ENCODE data around the gene BLTP2. TPM values are rescaled to one million over a fixed set of nuclear protein-coding genes. Genes with fewer than 3 reads are reported as not detected.
"Not testable (repeated sequence)": the region's sequence is repeated elsewhere in the genome, so short reads cannot be mapped to it uniquely, and the experiment has no call there.

Gene BLTP2
- total RNA-seq, 1 donor from 2014 or later: 67.9 TPM

DNA sequence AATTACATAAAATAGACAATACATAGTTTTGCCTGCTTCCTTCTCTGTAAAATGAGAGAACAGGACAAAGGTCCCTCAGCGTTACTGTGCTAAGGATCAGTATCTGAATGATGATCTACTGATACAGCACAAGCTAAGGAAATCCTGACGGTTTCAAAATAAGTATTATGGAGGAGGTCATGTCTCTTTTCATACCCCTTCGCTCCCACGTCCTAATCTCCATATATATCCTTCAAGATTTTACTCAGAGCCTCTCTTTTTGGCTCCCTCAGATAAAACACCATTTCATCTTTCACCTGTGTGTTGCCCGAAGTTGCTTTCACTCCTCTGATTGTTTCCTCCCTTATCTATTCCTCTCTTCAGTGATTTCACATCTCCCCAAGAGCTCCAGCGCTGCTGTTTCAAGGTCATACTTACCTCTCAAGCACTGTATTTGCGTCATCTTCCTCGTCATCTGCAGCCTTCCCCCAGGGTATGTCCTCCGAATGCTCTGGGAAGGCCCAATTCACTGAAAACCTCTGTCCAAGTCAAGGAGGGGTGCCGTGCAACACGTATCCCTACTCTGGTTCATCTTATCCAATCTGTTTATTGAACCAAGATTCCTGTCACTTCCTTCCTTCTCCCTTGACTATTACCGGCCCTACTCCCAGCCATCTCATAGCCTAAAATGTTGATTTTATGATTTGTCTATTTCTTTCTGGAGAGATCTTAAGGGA, 1.2 kb upstream of the BLTP2 start:
- ATAC-seq: no peak

DNA sequence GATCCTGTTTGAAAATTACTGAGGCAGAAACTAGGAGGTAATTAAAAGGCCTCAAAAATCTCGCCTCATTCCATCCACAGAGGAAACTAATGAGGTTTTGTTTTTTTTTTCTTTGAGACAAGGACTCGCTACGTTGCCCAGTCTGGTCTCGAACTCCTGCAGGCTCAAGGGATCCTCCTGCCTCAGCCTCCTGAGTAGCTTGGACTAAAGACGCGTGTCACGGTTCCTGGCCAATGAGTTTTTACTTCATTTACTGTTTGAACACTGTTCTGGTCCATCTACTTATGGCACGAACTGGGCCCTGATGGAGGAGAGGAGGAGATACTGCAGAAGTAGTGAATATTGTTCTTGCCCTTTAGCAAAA, 600 bp upstream of the BLTP2 start:
- no peak for ATAC-seq

DNA sequence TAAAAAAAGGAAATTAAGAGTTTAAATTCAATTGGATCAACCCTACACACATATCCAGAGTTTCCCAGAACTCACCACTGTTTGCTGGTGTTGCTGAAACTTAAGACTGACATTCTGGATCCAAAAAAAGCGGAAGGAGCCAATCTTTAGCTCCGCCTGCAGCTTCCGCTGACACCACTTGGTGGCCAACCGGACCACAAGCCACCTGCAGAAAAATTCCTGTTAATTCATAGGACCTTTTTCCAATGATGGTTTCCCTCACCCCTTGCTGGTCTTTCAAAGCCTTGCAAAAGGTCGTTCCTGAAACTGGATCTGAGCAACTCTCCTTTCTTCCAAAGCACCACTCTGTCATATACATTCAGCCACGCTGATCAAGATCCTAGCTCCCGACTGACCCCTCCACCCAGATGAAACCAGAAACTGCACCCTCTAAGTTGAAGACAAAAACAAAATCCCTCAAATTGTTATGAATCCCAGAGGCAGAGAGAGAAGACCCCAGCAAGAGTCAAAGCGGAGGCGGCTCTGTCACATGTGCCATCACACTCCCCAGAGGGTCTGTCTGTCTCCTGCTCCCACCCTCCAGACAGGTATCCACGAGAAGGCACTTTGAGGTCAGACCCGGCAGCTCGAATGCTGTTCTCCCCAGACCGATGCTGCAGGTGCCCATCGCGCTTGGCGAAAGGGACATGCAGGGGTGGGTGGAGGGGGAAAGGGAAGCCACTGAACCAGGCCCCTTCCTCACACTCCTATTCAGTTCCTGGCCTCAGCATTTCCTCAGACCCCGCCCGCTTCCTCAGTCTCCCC, 773 bp downstream of the BLTP2 start:
- peak; percentile 8 for ATAC-seq

DNA sequence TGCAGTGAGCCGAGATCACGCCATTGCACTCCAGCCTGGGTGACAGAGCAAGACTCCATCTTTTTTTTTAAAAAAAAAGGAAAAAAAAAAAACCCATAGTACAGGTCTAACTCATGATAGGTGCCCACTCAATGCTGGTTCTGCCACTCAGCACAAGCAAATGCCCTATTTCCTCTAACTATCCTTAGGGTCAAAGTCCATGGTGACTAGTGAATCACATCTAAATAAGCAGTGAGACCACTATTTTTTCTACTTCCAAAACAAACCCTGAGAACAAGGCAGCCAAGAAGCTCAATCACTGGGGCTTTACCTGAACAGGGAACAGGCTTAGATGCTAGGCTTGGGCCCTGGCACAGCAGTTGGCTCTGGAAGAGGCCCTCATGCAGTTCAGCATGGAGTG, 3.4 kb downstream of the BLTP2 start:
- ATAC-seq: no peak

DNA sequence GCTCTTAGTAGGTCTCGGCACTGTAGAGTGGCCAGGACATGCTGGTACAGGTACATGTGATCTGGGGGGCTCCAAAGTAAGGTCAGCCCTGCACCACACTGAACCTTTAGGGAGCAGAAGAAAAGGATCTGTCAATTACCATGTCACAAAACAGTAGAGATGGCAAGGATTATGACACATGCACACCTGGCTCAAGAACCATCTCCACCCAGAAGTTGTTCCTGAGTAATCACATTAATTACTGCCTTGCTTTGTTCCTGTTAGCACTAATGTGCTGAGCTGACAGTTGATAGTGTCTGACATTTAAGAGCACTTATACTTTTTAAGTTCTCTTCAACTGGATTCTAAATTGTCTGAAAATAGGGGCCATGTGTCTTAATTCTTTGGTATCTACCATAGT, 9.5 kb downstream of the BLTP2 start:
- ATAC-seq: peak; percentile 74

DNA sequence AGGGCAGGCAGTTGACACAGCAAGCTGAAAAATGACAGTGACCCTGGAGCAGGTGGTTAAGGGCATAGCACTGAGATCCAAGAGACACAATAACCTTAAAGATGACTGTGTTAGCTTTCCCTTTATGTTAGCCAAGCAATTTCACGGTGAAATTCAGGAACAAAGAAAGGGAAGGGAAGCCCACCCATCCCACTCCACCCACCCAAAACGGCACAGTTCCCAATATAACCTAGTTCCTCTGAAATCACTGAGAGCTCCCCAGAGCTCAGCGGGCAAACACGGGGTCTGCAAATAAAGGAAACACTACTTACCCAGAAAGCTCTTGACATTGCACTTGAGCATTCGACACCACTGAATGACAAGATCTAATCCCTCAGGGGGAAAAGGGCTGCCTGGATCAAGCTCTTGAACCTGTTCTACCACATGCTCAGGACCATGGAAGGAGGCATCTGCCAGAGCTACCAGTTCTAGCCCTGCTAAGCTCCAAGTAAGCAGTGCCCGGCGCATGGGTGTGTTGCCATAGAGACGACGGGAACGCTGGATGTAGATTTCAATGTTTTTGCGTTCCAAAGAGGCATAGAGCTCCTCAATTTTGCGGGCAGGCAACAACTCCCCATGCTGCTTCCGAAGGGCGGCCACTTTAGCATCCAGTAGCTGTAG, 10.6 kb downstream of the BLTP2 start:
- peak; percentile 53 for ATAC-seq

DNA sequence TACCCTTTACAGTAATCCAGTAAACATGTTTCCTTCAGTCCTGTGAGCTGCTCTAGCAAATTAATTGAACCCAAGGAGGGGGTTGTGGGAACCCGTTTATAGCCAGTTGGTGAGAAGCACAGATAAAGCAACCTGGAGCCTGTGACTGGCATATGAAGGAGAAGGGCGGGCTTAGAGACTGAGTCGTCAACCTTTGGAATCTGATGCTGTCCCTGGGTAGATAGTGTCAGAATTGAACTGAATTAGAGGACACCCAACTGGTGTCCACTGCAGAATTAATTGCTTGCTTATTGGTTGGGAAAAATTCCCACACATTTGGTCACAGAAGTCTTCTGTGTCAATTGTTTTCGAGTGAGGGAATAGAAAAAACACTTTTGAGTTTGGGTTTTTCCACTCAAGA, 18.1 kb downstream of the BLTP2 start:
- no peak for ATAC-seq

DNA sequence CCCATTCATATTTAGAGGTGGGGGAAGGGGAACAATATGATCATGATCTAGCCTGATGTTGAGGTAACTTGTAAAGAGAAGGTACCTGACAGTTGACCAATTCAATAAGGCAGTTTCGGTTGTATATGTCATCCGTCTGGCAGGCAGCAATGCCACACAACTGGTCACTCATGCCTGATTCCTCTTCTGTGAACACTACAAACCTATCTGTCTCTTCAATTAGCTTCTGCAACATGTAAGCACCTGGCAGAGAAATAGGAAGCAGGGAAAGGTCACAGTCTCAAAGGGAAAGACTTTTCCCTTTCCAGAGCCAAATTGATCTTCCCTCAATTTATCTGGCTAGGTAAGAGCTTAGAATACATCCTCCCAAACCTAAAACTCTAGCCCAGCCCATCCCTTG, 20.8 kb downstream of the BLTP2 start:
- ATAC-seq: no peak

DNA sequence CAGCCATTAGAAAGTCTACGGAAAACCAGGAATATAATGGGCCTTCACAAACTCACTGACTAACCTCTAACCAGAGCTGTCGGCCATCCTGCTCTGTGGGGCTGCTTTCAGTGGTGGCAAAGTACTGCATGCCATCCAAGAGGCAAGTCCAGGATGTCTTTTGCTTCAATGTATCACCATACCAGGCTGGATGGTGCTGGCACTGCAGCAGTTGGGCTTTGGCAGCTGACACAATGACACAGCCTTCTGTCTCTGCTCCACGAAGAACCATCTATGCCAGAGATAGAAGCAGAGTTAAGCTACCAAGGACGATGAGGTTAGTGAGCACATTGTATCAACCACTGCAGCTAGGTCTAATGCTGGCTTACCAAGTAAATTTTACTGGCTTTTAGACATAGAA, 21.3 kb downstream of the BLTP2 start:
- ATAC-seq: no peak

DNA sequence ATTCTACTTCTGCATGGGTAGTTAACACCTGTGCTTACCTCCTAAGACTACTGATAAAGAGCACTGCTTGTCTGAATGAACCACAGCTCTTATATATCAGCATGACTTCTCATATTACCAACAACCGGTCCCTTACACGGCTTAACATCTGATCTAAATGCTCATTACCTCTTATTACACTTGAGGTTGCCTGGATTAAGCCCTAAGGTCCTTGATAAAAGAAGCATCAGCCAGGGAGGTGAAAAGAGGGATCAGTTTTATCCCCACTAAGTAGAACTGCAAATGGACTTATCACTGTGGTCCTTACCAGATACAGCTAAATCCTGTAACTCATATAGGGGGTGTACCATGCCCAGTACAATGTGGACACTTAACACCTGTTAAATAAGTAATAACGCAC, 22.8 kb downstream of the BLTP2 start:
- ATAC-seq: no peak

DNA sequence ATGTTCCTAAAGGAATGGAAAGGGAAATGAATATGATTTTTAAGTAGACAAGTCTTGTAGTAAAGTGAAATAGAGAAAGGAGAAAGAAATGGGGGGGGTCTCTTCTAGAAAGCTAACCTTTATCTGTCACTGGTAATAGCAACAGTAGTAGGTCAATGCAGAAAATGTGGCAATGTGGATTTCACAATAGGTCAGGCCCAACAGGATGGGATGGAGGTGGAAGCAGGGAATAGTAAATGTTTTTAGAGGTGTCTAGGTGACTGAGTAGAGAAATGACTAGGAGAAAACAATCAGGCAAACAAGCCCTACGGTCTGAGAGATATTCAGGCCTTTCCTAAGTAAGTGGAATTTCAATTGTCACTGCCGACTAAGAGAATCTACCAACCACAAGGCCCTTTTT, 24.9 kb downstream of the BLTP2 start:
- no peak for ATAC-seq

DNA sequence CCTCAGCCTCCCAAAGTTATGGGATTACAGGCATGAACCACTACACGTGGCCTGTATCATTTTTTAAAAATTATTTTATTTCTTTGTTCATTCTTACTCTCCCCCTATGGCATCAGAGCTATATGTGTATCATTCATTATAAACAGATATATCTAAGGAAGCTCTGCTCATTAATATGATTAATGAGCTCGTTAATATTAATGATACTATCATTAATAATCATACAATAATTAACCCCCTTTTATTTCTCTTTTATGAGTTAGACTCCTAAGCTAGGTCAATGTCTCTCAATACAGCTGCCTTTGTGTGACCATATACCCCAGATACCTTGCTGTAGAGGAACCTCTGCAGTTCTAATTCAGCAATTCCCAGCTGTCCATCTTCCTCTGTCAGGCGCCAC, 26.5 kb downstream of the BLTP2 start:
- ATAC-seq: no peak

DNA sequence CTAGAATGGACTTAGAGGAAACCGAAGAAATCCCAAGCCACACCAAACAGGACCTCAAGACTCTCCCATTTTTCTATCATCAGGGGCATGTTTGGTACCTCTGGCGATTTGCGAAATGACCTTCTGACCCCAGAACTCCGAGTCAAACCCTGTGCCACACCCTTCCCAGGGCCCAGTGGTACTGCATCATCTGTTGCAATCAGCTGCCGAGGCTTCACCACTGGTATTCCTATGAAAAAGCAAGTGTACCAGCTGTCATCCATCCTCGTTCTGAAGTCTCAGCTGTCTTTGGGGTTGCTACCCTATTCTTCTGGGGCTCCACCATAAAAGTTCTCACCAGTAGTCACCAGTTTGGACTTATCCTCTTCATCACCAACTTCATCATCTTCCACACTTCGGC, 28.7 kb downstream of the BLTP2 start:
- no peak for ATAC-seq

DNA sequence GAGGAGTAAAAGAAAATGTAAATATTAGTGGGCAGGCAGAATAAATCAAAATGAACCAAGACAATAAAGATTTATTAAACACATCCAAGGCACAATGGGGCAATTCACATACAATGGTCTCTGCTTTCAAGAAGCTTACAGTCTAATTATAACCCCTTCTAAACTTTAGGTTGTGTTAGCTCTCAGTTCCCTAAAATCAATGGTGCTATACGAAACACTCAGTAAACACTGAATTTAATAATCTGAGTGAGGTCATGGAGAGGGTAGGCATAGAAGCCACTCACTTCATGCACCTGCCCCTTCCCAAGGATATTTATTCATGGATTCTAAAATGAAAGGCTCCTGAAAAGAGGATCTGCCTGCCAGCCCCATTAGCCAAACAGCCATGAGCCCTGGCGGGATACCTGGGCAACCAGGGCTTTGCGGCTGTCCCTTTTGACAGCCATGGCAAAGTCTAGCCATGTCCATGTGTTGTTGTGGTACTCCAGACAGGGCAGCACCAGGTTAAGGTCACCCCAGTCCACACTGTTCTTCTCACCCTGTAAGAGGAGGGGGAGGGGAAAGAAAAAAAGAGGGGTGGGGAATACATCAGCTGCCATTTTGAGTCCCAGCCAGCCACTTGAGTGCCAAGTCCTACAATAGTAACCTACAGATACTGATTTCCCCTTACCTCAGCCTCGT, 29.6 kb downstream of the BLTP2 start:
- no peak for ATAC-seq

DNA sequence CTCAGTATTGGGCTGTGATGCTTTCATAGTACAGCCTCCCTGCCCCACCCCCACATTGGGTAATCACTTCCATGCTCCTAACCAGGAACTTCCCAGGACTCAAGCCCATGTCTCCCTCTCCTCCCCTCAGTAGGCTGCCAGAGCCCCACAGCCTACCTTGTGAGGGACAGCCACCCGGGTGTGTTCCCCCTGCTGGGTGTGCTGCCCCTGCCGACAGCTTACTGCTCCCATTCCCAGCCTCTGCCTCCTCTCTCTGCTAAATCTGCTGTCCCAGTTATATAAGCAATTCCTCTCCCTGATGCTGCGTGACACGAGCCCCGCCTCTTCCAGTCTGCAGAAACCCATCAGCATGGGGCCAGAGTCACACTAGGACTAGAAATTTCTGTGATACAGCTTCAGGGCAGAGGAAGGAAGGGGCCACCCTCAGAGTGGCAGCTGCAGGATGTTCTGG, 31.0 kb downstream of the BLTP2 start, which contains the start of gene RSKR:
Gene RSKR (minus strand): TSS at position 255 of the 451 bp plus-strand sequence. CDS start 24 bp downstream, at position 231.
- no peak for ATAC-seq

DNA sequence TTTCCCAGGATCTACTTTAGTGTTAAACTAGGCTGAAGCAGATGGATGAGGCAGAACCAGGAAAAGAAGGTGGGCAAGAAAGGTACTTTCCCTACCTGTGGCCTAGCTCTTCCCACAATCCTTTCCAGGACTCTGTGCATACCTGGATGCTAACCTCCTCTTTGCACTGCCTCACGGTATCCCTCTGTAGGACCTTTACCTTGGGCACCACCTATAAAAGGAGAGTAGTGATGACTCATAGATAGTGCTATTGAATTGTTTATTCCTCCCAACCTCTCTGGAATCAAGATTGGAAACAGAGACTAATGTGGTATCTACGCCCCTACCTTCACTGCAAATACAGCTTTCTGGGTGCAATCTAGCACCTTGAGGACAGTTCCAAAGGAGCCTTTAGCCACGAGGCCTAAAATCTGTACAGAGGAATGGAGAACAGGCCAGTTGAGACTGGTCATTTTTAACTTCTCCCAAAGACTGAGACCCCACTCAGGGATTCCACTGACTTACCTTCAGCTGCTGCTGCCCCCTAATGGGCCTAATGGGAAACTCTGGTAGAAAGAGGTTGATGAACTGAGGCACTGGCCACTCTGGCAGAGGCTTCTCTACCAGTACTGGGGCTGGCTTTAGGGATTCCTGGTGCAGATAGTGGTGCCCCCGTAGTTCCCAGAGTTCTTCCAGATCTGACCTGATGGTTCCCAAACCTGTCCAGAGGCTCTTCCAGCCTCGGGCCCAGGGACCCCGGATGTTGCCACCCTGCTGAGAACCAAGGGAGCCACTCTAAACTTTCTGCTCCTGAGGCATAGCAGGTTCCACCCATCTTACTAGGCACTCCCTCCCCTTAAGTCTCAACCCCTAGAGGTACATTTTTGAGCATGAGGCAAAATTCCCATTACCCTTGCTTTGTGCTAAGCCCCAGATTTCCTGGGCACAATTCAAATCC, 31.8 kb downstream of the BLTP2 start:
- peak; percentile 27 for ATAC-seq

DNA sequence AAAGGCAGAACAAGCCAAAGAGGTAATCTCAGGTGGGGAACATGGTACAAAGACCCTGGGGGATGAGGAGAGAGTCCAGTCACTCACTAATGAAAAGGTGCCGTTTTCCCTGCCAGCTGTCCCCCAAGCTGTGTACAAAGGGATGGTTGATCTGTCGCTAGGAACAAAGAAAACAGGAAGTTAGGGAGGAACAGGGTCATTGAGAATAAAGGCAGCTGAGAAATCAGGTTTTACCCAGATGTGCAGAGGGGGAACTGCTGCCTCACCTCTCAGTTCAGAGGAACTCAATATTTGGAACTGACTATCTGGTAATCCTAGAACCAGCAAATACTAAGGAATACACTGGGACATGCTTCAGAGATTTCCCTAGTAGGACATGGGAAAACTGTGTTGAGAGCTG, 32.4 kb downstream of the BLTP2 start:
- ATAC-seq: no peak

DNA sequence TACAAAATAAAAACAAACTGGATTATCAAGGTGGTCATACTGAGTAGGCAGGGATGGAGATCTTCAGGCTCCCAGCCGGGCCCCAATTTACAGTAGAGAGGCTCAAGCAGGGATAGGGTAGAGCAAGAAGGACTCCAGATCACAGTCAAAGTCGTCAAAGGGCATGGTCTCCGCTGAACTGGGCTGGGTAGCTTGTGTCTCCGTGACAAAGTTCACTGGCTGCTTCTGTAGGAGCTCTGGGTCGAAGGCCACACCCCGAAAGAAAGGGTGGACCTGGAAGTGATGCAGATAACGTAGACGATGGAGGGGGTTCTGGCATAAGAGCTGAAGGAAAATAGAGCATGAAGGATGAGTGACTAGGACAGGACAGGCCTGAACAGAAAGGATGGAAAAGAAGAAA, 34.6 kb downstream of the BLTP2 start:
- no peak for ATAC-seq

DNA sequence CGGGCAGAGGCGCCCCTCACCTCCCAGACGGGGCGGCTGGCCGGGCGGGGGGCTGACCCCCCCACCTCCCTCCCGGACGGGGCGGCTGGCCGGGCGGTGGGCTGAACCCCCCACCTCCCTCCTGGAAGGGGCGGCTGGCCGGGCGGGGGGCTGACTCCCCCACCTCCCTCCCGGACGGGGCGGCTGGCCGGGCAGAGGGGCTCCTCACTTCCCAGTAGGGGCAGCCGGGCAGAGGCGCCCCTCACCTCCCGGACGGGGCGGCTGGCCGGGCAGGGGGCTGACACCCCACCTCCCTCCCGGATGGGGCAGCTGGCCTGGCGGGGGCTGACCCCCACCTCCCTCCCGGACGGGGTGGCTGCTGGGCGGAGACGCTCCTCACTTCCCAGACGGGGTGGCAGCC, 40.9 kb downstream of the BLTP2 start:
- not testable (repeated sequence) for ATAC-seq

DNA sequence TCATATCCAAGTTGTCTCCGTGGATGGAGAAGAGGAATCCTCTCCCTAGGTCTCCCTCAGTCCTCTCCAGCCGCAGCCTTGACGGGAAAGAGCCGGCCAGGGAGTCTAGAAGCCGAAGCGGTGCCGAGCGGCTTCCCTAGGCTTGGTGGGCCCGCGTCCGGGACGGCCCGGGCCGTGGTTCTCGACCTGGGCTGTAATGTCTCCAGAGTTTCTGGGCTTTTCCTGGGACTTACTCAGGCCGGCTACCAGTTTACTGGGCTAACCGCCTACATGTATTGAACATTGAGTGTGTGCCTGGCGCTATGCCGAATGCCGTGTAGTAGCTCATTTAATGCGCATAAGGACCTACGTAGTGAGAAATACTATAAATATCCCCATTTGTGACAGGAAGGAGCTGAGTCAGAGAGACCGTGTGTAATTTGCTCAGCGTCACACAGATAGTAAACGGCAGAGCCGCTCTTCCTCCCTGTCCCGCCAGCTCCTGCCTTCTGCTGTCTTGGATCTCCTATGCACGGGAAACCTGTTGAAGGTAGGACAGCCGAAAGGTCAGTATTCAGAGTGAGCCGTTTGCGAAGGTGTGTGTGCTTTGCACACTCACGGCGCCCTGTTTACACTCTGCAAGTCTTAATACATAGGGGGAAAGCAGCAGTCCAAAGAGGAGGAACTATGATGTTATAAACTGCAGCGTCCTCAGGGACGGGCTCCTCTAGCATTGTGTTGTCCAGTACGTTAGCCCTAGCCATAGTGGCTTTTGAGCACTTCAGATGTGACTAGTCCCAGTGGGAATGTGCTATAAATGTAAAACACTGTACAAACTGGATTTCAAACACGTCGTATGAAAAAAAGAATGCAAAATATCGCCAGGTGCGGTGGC, 45.4 kb downstream of the BLTP2 start:
- ATAC-seq: peak; percentile 80

DNA sequence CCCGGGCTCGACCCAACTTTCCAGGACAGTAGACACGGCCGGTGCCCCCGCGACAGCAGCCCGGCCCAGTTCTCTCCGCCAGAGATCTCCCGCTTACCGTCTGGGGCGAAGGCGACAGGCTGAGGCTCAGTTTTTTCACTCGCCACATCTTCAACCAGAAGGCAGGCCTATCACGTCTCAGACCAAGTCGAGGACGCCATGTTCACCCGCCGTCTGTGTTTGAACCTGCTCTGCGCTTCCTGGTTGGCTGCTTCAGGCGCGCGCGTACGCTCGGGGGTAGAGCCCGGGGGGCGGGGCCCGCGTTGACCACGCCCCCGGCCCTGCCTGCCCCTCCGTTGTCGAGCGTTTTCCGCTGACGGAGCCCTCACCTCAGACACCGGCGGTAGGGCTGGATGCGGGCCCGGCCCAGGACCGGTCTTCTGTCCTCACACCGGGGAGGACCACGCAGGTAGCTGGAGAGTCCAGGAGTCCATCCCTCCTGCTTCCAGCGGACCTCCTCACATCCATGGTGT, 46.1 kb downstream of the BLTP2 start, which contains the start of gene SPAG5:
Gene SPAG5 (minus strand): TSS at position 227 of the 512 bp plus-strand sequence. CDS start 79 bp downstream, at position 148.
- peak; percentile 98 for ATAC-seq

All from esophagus mucosa (tissue), 1 donor.